OCI-LY1 (cell line): ENCODE measurements around the gene AXIN1.

Source experiments
- H2AFZ ChIP-seq: fragments of 200-600 bp; sonication (generic), shearing (Covaris generic); 2 replicates; pipeline ENCODE4 v1.6.0; 2014; ENCODE audit warnings: antibody characterized with exemption, mild to moderate bottlenecking, low read length
- H3F3A ChIP-seq: fragments of 200-600 bp; sonication (generic), shearing (Covaris generic); 2 replicates; pipeline ENCODE4 v1.6.0; 2014; ENCODE audit warnings: mild to moderate bottlenecking, antibody characterized with exemption, low read length, moderate library complexity; ENCODE audit not compliant: insufficient read depth
- H3K27ac ChIP-seq: fragments of 200-600 bp; sonication (generic); 2 replicates; pipeline ENCODE4 v1.5.1; 2014; ENCODE audit warnings: low read length, mixed run types, mild to moderate bottlenecking, low read depth; ENCODE audit not compliant: poor library complexity, severe bottlenecking
- H3K27me3 ChIP-seq: fragments of 200-600 bp; sonication (generic); 2 replicates; pipeline ENCODE4 v1.6.0; 2014; ENCODE audit warnings: antibody characterized with exemption, mild to moderate bottlenecking, low read length, moderate library complexity; ENCODE audit not compliant: insufficient read depth
- H3K36me3 ChIP-seq: fragments of 200-600 bp; sonication (generic); 2 replicates; pipeline ENCODE4 v1.6.1; 2014; ENCODE audit warnings: mild to moderate bottlenecking, antibody characterized with exemption, low read length, moderate library complexity, mixed read lengths; ENCODE audit not compliant: insufficient read depth
- H3K4me1 ChIP-seq: fragments of 200-600 bp; sonication (generic); 2 replicates; pipeline ENCODE4 v1.5.1; 2014; ENCODE audit warnings: mild to moderate bottlenecking, low read length, moderate library complexity; ENCODE audit not compliant: insufficient read depth, severe bottlenecking
- H3K4me2 ChIP-seq: fragments of 200-600 bp; sonication (generic), shearing (Covaris generic); 2 replicates; pipeline ENCODE4 v1.6.1; 2014; ENCODE audit warnings: low read length
- H3K4me3 ChIP-seq: fragments of 200-600 bp; sonication (generic); 2 replicates; pipeline ENCODE4 v1.5.1; 2014; ENCODE audit warnings: low read length, low read depth, mild to moderate bottlenecking, mixed read lengths; ENCODE audit not compliant: poor library complexity, severe bottlenecking
- H3K79me2 ChIP-seq: fragments of 200-600 bp; shearing (Covaris generic); 2 replicates; pipeline ENCODE4 v1.6.1; 2016; ENCODE audit warnings: mixed run types, low read length, mixed read lengths; ENCODE audit not compliant: insufficient read depth
- H3K9ac ChIP-seq: fragments of 200-600 bp; sonication (generic), shearing (Covaris generic); 2 replicates; pipeline ENCODE4 v1.6.1; 2014; ENCODE audit warnings: mild to moderate bottlenecking, low read length, mixed read lengths
- H3K9me2 ChIP-seq: fragments of 200-600 bp; sonication (generic), shearing (Covaris generic); 2 replicates; pipeline ENCODE4 v1.6.1; 2014; ENCODE audit warnings: low read depth, mild to moderate bottlenecking, low read length, mixed read lengths
- H3K9me3 ChIP-seq: fragments of 200-600 bp; shearing (Covaris generic); 2 replicates; pipeline ENCODE4 v1.6.1; 2014; ENCODE audit warnings: low read length, mixed read lengths
- H4K20me1 ChIP-seq: fragments of 200-600 bp; sonication (generic), shearing (Covaris generic); 2 replicates; pipeline ENCODE4 v1.6.0; 2016; ENCODE audit warnings: mild to moderate bottlenecking, low read length; ENCODE audit not compliant: insufficient read depth
- CTCF ChIP-seq: fragments of 200-600 bp; sonication (generic), shearing (Covaris generic); IDR thresholded peaks from 2 replicates; pipeline ENCODE4 v1.5.1; 2017; ENCODE audit warnings: mild to moderate bottlenecking, antibody characterized with exemption, low read length, moderate library complexity, mixed read lengths
- EZH2 ChIP-seq: fragments of 200-600 bp; sonication (generic), shearing (Covaris generic); IDR thresholded peaks from 2 replicates; pipeline ENCODE4 v1.8.0; 2017; ENCODE audit warnings: borderline replicate concordance, mixed run types, mild to moderate bottlenecking, antibody characterized with exemption, low read length, moderate library complexity, mixed read lengths

The AXIN1 gene

GRCh38 chr16:354291-354881 is 1.9 kb upstream of the AXIN1 start:
- H3K9ac ChIP-seq = no peak overlapping the region
- H3K9me3 ChIP-seq = no peaks in the 10 kb centered on the region
- no peak overlapping the region for H3K4me2 ChIP-seq
- TF ChIP-seq EZH2 (no peak), CTCF (no peak)
- H3K79me2 ChIP-seq = 0 out of 2 replicates have a peak, but pooled peaks cover 5% of the 10 kb centered on the region
- no peak overlapping the region for H3K27ac ChIP-seq
- H3F3A ChIP-seq = no peaks in the 10 kb centered on the region
- no peak overlapping the region for H3K4me3 ChIP-seq
- H3K4me1 ChIP-seq = peaks cover 27% of the 10 kb centered on the region
- no peak overlapping the region for H2AFZ ChIP-seq
- H3K27me3 ChIP-seq = no peaks in the 10 kb centered on the region
- no peaks in the 10 kb centered on the region for H3K9me2 ChIP-seq
- no peaks in the 10 kb centered on the region for H4K20me1 ChIP-seq
- peaks cover 9% of the 10 kb centered on the region; the same call in 1 of the 2 replicates for H3K36me3 ChIP-seq

DNA sequence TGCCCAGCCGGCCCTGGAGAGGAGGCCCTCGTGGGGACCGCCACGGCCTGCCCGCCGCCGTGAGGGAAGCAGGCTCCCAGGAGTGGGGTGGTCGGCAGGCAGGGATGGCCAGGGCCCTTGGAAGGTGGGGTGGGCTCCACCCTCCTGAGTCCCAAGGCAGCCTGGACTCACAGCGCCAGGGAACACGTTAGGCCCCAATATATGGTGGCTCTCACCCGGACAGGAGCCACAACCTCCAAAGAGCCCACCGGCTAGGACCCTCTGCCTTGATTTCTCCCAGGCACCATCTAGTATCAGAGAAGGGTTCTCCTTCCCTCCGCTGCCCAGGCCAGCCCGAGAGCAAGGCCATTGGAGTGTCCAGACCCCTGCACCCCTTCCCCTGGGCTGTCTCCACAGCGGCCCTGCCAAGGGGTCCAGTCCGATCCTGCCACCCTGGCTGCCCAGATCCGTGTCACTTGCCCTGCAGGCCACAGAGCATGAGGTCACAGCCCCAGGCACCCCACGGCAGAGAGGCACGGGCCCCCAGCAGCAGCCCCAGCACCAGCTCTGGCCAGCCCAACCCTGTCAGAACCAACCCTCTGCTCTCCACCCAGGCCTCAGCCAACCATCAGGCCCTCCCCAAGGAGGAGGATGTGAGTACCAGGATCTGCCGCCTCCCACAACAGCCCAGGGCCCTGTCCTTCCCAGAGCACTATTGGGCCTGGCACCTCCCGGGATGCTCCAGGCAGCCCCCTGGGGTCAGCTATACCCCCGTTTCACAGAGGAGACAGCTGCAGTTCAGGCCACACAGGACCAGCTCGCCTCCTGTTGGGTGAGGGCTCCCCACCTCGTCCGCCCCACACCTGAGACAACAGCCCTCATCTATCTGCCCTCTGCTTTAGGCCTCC is 1.1 kb upstream of the AXIN1 start:
- no peak overlapping the region for H3K27ac ChIP-seq
- H4K20me1 ChIP-seq = no peaks in the 10 kb centered on the region
- no peak for TF ChIP-seq EZH2
- TF ChIP-seq CTCF = no peak
- H3K4me3 ChIP-seq = peak overlapping the region; percentile 55
- H3K9me2 ChIP-seq = no peaks in the 10 kb centered on the region
- no peaks in the 10 kb centered on the region for H3K9me3 ChIP-seq
- peak overlapping the region; percentile 59 for H3K4me2 ChIP-seq
- H3K9ac ChIP-seq = peak overlapping the region; percentile 29; the same call in 1 of the 2 replicates
- H3K27me3 ChIP-seq = no peaks in the 10 kb centered on the region
- H3K79me2 ChIP-seq = 0 out of 2 replicates have a peak, but pooled peaks cover 5% of the 10 kb centered on the region
- H2AFZ ChIP-seq = no peak overlapping the region
- peaks cover 32% of the 10 kb centered on the region for H3K4me1 ChIP-seq
- H3K36me3 ChIP-seq = peaks cover 9% of the 10 kb centered on the region; the same call in 1 of the 2 replicates
- H3F3A ChIP-seq = no peaks in the 10 kb centered on the region

DNA sequence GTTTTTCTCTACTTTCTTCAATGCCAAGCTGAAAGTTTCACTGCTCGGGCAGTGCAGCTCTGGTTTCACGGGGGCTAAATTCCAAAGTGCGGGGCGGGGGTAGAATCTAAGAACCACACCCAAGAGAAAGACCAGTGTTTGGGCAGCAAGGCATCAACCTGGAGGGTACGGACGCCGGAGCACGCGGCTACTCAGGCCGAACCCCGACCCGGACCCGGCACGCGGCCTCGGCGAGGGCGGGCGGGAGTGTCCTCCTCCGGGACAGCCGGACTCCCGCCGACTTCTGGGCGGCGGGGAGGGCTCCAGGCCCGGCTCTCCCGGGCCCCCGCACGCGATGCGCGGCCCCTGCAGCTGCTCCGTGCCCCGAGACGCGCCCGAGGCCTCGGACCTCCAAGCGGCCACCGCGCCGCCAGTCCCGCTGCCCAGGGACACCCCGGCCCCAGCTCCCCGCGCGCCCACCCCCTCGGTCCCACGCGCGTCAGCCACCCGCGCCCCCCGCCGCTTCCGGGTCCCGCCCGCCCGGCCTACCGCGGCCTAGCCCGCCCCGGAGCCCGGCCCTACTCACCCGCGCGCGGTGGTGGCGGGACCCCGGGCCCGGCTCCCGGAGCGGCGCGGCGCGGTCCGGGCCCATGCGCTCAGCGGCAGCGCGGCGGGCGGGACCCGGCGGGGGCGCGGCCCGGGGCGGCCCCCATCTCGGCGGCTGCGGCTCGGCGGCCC is 561 bp downstream of the AXIN1 start:
- no peak overlapping the region for H2AFZ ChIP-seq
- no peaks in the 10 kb centered on the region for H3F3A ChIP-seq

More for the DNA sequence above, 561 bp downstream of the AXIN1 start:
- Histone ChIP-seq H3K36me3 (peaks cover 17% of the 10 kb centered on the region; the same call in 1 of the 2 replicates), H3K9me2 (no peaks in the 10 kb centered on the region), H3K9me3 (no peaks in the 10 kb centered on the region), H3K4me3 (peak overlapping the region; percentile 70), H3K79me2 (peaks cover 20% of the 10 kb centered on the region; the same call in 1 of the 2 replicates), H4K20me1 (no peaks in the 10 kb centered on the region), H3K4me1 (peaks cover 32% of the 10 kb centered on the region), H3K9ac (peak overlapping the region; percentile 78), H3K27me3 (no peaks in the 10 kb centered on the region), H3K27ac (no peak overlapping the region), H3K4me2 (peak overlapping the region; percentile 79)
- TF ChIP-seq CTCF (no peak), EZH2 (no peak)
